ENCODE data around the gene CHGA.

Gene CHGA

GRCh38 chr14:92941531-92941930, 18.6 kb downstream of the CHGA start:
- no peak overlapping the region for H3K27ac ChIP-seq (ENCODE audit: low read length)
- H3K9me3 ChIP-seq (ENCODE audit: control insufficient read depth in 1 of 2, low read length in 2 of 2), result no peaks in the 10 kb centered on the region
- H3K4me3 ChIP-seq (ENCODE audit: low read depth in 1 of 2, low read length in 2 of 2), result no peak overlapping the region
- no peaks in the 10 kb centered on the region for H3K27me3 ChIP-seq (ENCODE audit: low read depth, low read length)
- H3K36me3 ChIP-seq (ENCODE audit: control insufficient read depth in 1 of 2, insufficient read depth in 2 of 2, low read length in 2 of 2), result peaks cover 17 to 78% of the 10 kb centered on the region in 2 donors
- no peaks in the 10 kb centered on the region for H3K4me1 ChIP-seq (ENCODE audit: control insufficient read depth in 1 of 2, insufficient read depth in 2 of 2, low read length in 2 of 2)

- no peak overlapping the region for H3K27ac ChIP-seq (ENCODE audit: low read length)
- no peaks in the 10 kb centered on the region for H3K9me3 ChIP-seq (ENCODE audit: control insufficient read depth in 1 of 2, low read length in 2 of 2)
- no peaks in the 10 kb centered on the region for H3K27me3 ChIP-seq (ENCODE audit: low read depth, low read length)
- peaks cover 16 to 77% of the 10 kb centered on the region in 2 donors for H3K36me3 ChIP-seq (ENCODE audit: control insufficient read depth in 1 of 2, insufficient read depth in 2 of 2, low read length in 2 of 2)
- no peak overlapping the region for H3K4me3 ChIP-seq (ENCODE audit: low read depth in 1 of 2, low read length in 2 of 2)
- H3K4me1 ChIP-seq (ENCODE audit: control insufficient read depth in 1 of 2, insufficient read depth in 2 of 2, low read length in 2 of 2), result no peaks in the 10 kb centered on the region
Observed at GRCh38 chr14:92942136-92942535, 19.2 kb downstream of the CHGA start.

GRCh38 chr14:92942576-92942975, 19.6 kb downstream of the CHGA start:
- Histone ChIP-seq H3K4me3 (ENCODE audit: low read depth in 1 of 2, low read length in 2 of 2) (no peak overlapping the region), H3K27ac (ENCODE audit: low read length) (no peak overlapping the region), H3K4me1 (ENCODE audit: control insufficient read depth in 1 of 2, insufficient read depth in 2 of 2, low read length in 2 of 2) (no peaks in the 10 kb centered on the region), H3K27me3 (ENCODE audit: low read depth, low read length) (no peaks in the 10 kb centered on the region), H3K36me3 (ENCODE audit: control insufficient read depth in 1 of 2, insufficient read depth in 2 of 2, low read length in 2 of 2) (peaks cover 16 to 77% of the 10 kb centered on the region in 2 donors), H3K9me3 (ENCODE audit: control insufficient read depth in 1 of 2, low read length in 2 of 2) (no peaks in the 10 kb centered on the region)

- Histone ChIP-seq H3K27ac (ENCODE audit: low read length) (no peak overlapping the region), H3K9me3 (ENCODE audit: control insufficient read depth in 1 of 2, low read length in 2 of 2) (no peaks in the 10 kb centered on the region), H3K36me3 (ENCODE audit: control insufficient read depth in 1 of 2, insufficient read depth in 2 of 2, low read length in 2 of 2) (peaks cover 16 to 81% of the 10 kb centered on the region in 2 donors), H3K4me3 (ENCODE audit: low read depth in 1 of 2, low read length in 2 of 2) (no peak overlapping the region), H3K4me1 (ENCODE audit: control insufficient read depth in 1 of 2, insufficient read depth in 2 of 2, low read length in 2 of 2) (no peaks in the 10 kb centered on the region), H3K27me3 (ENCODE audit: low read depth, low read length) (no peaks in the 10 kb centered on the region)
Observed at GRCh38 chr14:92942976-92943710, 20.2 kb downstream of the CHGA start.

GRCh38 chr14:92943855-92944570, 21.1 kb downstream of the CHGA start:
- Histone ChIP-seq H3K4me1 (ENCODE audit: control insufficient read depth in 1 of 2, insufficient read depth in 2 of 2, low read length in 2 of 2) (no peaks in the 10 kb centered on the region), H3K27me3 (ENCODE audit: low read depth, low read length) (no peaks in the 10 kb centered on the region), H3K36me3 (ENCODE audit: control insufficient read depth in 1 of 2, insufficient read depth in 2 of 2, low read length in 2 of 2) (peaks cover 16 to 82% of the 10 kb centered on the region in 2 donors), H3K27ac (ENCODE audit: low read length) (no peak overlapping the region), H3K4me3 (ENCODE audit: low read depth in 1 of 2, low read length in 2 of 2) (no peak overlapping the region), H3K9me3 (ENCODE audit: control insufficient read depth in 1 of 2, low read length in 2 of 2) (no peaks in the 10 kb centered on the region)

GRCh38 chr14:92944976-92945375, 22.0 kb downstream of the CHGA start:
- Histone ChIP-seq H3K27me3 (ENCODE audit: low read depth, low read length) (no peaks in the 10 kb centered on the region), H3K36me3 (ENCODE audit: control insufficient read depth in 1 of 2, insufficient read depth in 2 of 2, low read length in 2 of 2) (peaks cover 16 to 76% of the 10 kb centered on the region in 2 donors), H3K4me3 (ENCODE audit: low read depth in 1 of 2, low read length in 2 of 2) (no peak overlapping the region), H3K4me1 (ENCODE audit: control insufficient read depth in 1 of 2, insufficient read depth in 2 of 2, low read length in 2 of 2) (peaks cover 0 to 2% of the 10 kb centered on the region in 2 donors), H3K9me3 (ENCODE audit: control insufficient read depth in 1 of 2, low read length in 2 of 2) (no peaks in the 10 kb centered on the region), H3K27ac (ENCODE audit: low read length) (no peak overlapping the region)

GRCh38 chr14:92945544-92945943, 22.6 kb downstream of the CHGA start:
- Histone ChIP-seq H3K9me3 (ENCODE audit: control insufficient read depth in 1 of 2, low read length in 2 of 2) (no peaks in the 10 kb centered on the region), H3K27me3 (ENCODE audit: low read depth, low read length) (no peaks in the 10 kb centered on the region), H3K27ac (ENCODE audit: low read length) (no peak overlapping the region), H3K36me3 (ENCODE audit: control insufficient read depth in 1 of 2, insufficient read depth in 2 of 2, low read length in 2 of 2) (peaks cover 16 to 74% of the 10 kb centered on the region in 2 donors), H3K4me1 (ENCODE audit: control insufficient read depth in 1 of 2, insufficient read depth in 2 of 2, low read length in 2 of 2) (peaks cover 0 to 8% of the 10 kb centered on the region in 2 donors), H3K4me3 (ENCODE audit: low read depth in 1 of 2, low read length in 2 of 2) (no peak overlapping the region)

- Histone ChIP-seq H3K9me3 (ENCODE audit: control insufficient read depth in 1 of 2, low read length in 2 of 2) (no peaks in the 10 kb centered on the region), H3K4me3 (ENCODE audit: low read depth in 1 of 2, low read length in 2 of 2) (no peak overlapping the region), H3K4me1 (ENCODE audit: control insufficient read depth in 1 of 2, insufficient read depth in 2 of 2, low read length in 2 of 2) (peaks cover 0 to 11% of the 10 kb centered on the region in 2 donors), H3K27ac (ENCODE audit: low read length) (no peak overlapping the region), H3K27me3 (ENCODE audit: low read depth, low read length) (no peaks in the 10 kb centered on the region), H3K36me3 (ENCODE audit: control insufficient read depth in 1 of 2, insufficient read depth in 2 of 2, low read length in 2 of 2) (peaks cover 22 to 78% of the 10 kb centered on the region in 2 donors)
Observed at GRCh38 chr14:92945959-92946846, 23.3 kb downstream of the CHGA start.

- H3K27ac ChIP-seq (ENCODE audit: low read length), result no peak overlapping the region
- peaks cover 0 to 15% of the 10 kb centered on the region in 2 donors for H3K4me1 ChIP-seq (ENCODE audit: control insufficient read depth in 1 of 2, insufficient read depth in 2 of 2, low read length in 2 of 2)
- H3K9me3 ChIP-seq (ENCODE audit: control insufficient read depth in 1 of 2, low read length in 2 of 2), result no peaks in the 10 kb centered on the region
- H3K4me3 ChIP-seq (ENCODE audit: low read depth in 1 of 2, low read length in 2 of 2), result no peak overlapping the region
- no peaks in the 10 kb centered on the region for H3K27me3 ChIP-seq (ENCODE audit: low read depth, low read length)
- H3K36me3 ChIP-seq (ENCODE audit: control insufficient read depth in 1 of 2, insufficient read depth in 2 of 2, low read length in 2 of 2), result peaks cover 22 to 76% of the 10 kb centered on the region in 2 donors
Observed at GRCh38 chr14:92946847-92947545, 24.0 kb downstream of the CHGA start.

- Histone ChIP-seq H3K27me3 (ENCODE audit: low read depth, low read length) (no peaks in the 10 kb centered on the region), H3K4me1 (ENCODE audit: control insufficient read depth in 1 of 2, insufficient read depth in 2 of 2, low read length in 2 of 2) (peaks cover 0 to 17% of the 10 kb centered on the region in 2 donors), H3K9me3 (ENCODE audit: control insufficient read depth in 1 of 2, low read length in 2 of 2) (no peaks in the 10 kb centered on the region), H3K4me3 (ENCODE audit: low read depth in 1 of 2, low read length in 2 of 2) (no peak overlapping the region), H3K27ac (ENCODE audit: low read length) (no peak overlapping the region), H3K36me3 (ENCODE audit: control insufficient read depth in 1 of 2, insufficient read depth in 2 of 2, low read length in 2 of 2) (peaks cover 16 to 60% of the 10 kb centered on the region in 2 donors)
Observed at GRCh38 chr14:92948647-92949046, 25.7 kb downstream of the CHGA start.

All from muscle layer of duodenum (tissue), 2 donors.